Muscle of leg (tissue), 11 donors: ENCODE measurements around the gene ASTN2. TPM values are rescaled to one million over a fixed set of nuclear protein-coding genes. Genes with fewer than 3 reads are reported as not detected.

Experiments
- DNase-seq: peaks from one replicate; pipeline ENCODE4 v3.0.0; 2013
- H3K27ac ChIP-seq: one replicate; pipeline ENCODE4 v1.5.1; 2013; ENCODE audit warnings: mild to moderate bottlenecking, low read length, control low read depth
- H3K27me3 ChIP-seq: one replicate; pipeline ENCODE4 v1.6.1; 2013; ENCODE audit warnings: low read length; ENCODE audit not compliant: control insufficient read depth, insufficient read depth
- H3K36me3 ChIP-seq: one replicate; pipeline ENCODE4 v1.6.1; 2013; ENCODE audit warnings: low read length; ENCODE audit not compliant: control insufficient read depth, insufficient read depth
- H3K4me1 ChIP-seq: one replicate; pipeline ENCODE4 v1.6.1; 2013; ENCODE audit warnings: low read length; ENCODE audit not compliant: control insufficient read depth, insufficient read depth
- H3K4me3 ChIP-seq: one replicate; pipeline ENCODE4 v1.5.1; 2013; ENCODE audit warnings: low read length, control low read depth
- H3K9me3 ChIP-seq: replicated peaks from 2 replicates; pipeline ENCODE4 v1.6.1; 2013; ENCODE audit warnings: low read depth, low read length; ENCODE audit not compliant: control insufficient read depth
- WGBS: methylation state at CpG from one replicate; pipeline ENCODE4 v1.1.5; 2013; ENCODE audit warnings: missing lambda C conversion rate; ENCODE audit not compliant: insufficient coverage; 5-methylcytosine and 5-hydroxymethylcytosine counted together
- polyA plus RNA-seq, 8 donors: library from polyadenylated mRNA; unstranded; fragments of 120-200 nt; gene quantifications; one replicate each; pipeline versions ENCODE4 v1.2.1 to v1.2.3, GENCODE V29; 2013; ENCODE audit warnings: inconsistent platforms in 1 of 8, low replicate concordance in 1 of 8; ENCODE audit not compliant: insufficient read length in 8 of 8, insufficient read depth in 1 of 8
- total RNA-seq: library from RNA; stranded (reverse); fragments of 120-200 nt; gene quantifications from one replicate; pipeline ENCODE4 v1.2.4, GENCODE V29; 2013

ASTN2 gene
- total and polyA plus RNA-seq, 9 donors = 2.7 to 10.9 (median 4.4) TPM

- Histone ChIP-seq H3K4me1 (no peaks in the 10 kb centered on the region), H3K9me3 (no peaks in the 10 kb centered on the region), H3K4me3 (no peak overlapping the region), H3K27me3 (no peaks in the 10 kb centered on the region), H3K27ac (no peak overlapping the region), H3K36me3 (no peaks in the 10 kb centered on the region)
- WGBS = 87% methylated on average over 2 of the region's 3 CpGs
- no peak for DNase-seq
Observed at GRCh38 chr9:116395699-116396037, 1019.2 kb downstream of the ASTN2 start.

- H3K27me3 ChIP-seq = no peaks in the 10 kb centered on the region
- no peaks in the 10 kb centered on the region for H3K36me3 ChIP-seq
- 82% methylated on average over 4 of the region's 5 CpGs for WGBS
- H3K4me3 ChIP-seq = no peak overlapping the region
- H3K27ac ChIP-seq = no peak overlapping the region
- no peak for DNase-seq
- no peaks in the 10 kb centered on the region for H3K4me1 ChIP-seq
- H3K9me3 ChIP-seq = no peaks in the 10 kb centered on the region
Observed at GRCh38 chr9:116394894-116395698, 1019.8 kb downstream of the ASTN2 start.

- 92% methylated on average over 3 of the region's 6 CpGs for WGBS
- Histone ChIP-seq H3K36me3 (no peaks in the 10 kb centered on the region), H3K27me3 (no peaks in the 10 kb centered on the region), H3K4me1 (no peaks in the 10 kb centered on the region), H3K9me3 (no peaks in the 10 kb centered on the region), H3K27ac (no peak overlapping the region), H3K4me3 (no peak overlapping the region)
- DNase-seq = no peak
Observed at GRCh38 chr9:116394070-116394469, 1020.8 kb downstream of the ASTN2 start.

- Histone ChIP-seq H3K4me3 (no peak overlapping the region), H3K27ac (no peak overlapping the region), H3K27me3 (no peaks in the 10 kb centered on the region), H3K9me3 (no peaks in the 10 kb centered on the region), H3K4me1 (no peaks in the 10 kb centered on the region), H3K36me3 (no peaks in the 10 kb centered on the region)
- 100% methylated on average over 1 of the region's 1 CpG for WGBS
- DNase-seq = no peak
Observed at GRCh38 chr9:116393198-116393597, 1021.7 kb downstream of the ASTN2 start.

- H3K27me3 ChIP-seq = no peaks in the 10 kb centered on the region
- H3K9me3 ChIP-seq = no peaks in the 10 kb centered on the region
- H3K27ac ChIP-seq = no peak overlapping the region
- no peaks in the 10 kb centered on the region for H3K4me1 ChIP-seq
- H3K36me3 ChIP-seq = no peaks in the 10 kb centered on the region
- 72% methylated on average over 2 of the region's 4 CpGs for WGBS
- no peak for DNase-seq
- H3K4me3 ChIP-seq = no peak overlapping the region
Observed at GRCh38 chr9:116391306-116391900, 1023.5 kb downstream of the ASTN2 start.

GRCh38 chr9:116390303-116391228, 1024.3 kb downstream of the ASTN2 start:
- Histone ChIP-seq H3K4me1 (no peaks in the 10 kb centered on the region), H3K27ac (no peak overlapping the region), H3K27me3 (no peaks in the 10 kb centered on the region), H3K36me3 (no peaks in the 10 kb centered on the region), H3K4me3 (no peak overlapping the region), H3K9me3 (no peaks in the 10 kb centered on the region)
- no peak for DNase-seq
- 81% methylated on average over 6 of the region's 7 CpGs for WGBS

GRCh38 chr9:116389541-116390302, 1025.1 kb downstream of the ASTN2 start:
- Histone ChIP-seq H3K27ac (no peak overlapping the region), H3K4me1 (no peaks in the 10 kb centered on the region), H3K4me3 (no peak overlapping the region), H3K9me3 (no peaks in the 10 kb centered on the region), H3K27me3 (no peaks in the 10 kb centered on the region), H3K36me3 (no peaks in the 10 kb centered on the region)
- 100% methylated on average over 1 of the region's 1 CpG for WGBS
- DNase-seq = no peak

- Histone ChIP-seq H3K36me3 (no peaks in the 10 kb centered on the region), H3K4me3 (no peak overlapping the region), H3K9me3 (no peaks in the 10 kb centered on the region), H3K4me1 (no peaks in the 10 kb centered on the region), H3K27me3 (no peaks in the 10 kb centered on the region), H3K27ac (no peak overlapping the region)
- DNase-seq = no peak
- 24% methylated on average over 4 of the region's 6 CpGs for WGBS
Observed at GRCh38 chr9:116387934-116388698, 1026.7 kb downstream of the ASTN2 start.

GRCh38 chr9:116383936-116384335, 1030.9 kb downstream of the ASTN2 start:
- Histone ChIP-seq H3K27me3 (no peaks in the 10 kb centered on the region), H3K9me3 (no peaks in the 10 kb centered on the region), H3K4me3 (no peak overlapping the region), H3K27ac (no peak overlapping the region), H3K36me3 (no peaks in the 10 kb centered on the region), H3K4me1 (no peaks in the 10 kb centered on the region)
- WGBS = no CpG with 5 or more reads among the region's 4 CpGs
- no peak for DNase-seq
